NCI-H510A treated with DMSO at 0.1 percent for 48 hours (cell line): ENCODE results near the gene HNRNPCL4.
"Not testable (repeated sequence)": the region's sequence is repeated elsewhere in the genome, so short reads cannot be mapped to it uniquely, and the experiment has no call there.

Source experiments
- DNase-seq: peaks from one replicate; lab custom pipeline; 2025; lab: John Stamatoyannopoulos, UW

The HNRNPCL4 gene

DNA sequence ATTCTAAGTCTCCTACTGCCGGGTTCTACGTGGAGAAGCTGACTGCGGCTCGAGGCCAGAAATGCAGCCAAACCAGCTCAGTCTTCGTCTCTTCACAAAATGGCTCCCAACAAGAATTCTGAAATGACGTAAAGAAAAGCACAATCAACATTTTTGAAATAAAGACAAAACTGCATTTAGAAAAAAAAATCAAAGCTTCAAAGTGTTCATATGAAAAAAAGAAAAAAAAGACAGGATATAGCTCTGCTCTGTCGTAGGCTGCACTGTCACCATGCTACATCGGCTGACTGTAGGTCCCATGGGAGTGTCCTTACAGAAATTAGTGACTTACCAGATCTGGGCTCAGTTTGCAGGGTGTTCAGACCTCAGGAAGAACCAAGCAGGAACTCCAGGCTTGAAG lies at the start of gene HNRNPCL4:
Gene HNRNPCL4, minus strand, starts transcription at position 101 of the 400 bp plus-strand sequence. CDS start 164 bp downstream, outside the sequence.
- DNase-seq: not testable (repeated sequence)

DNA sequence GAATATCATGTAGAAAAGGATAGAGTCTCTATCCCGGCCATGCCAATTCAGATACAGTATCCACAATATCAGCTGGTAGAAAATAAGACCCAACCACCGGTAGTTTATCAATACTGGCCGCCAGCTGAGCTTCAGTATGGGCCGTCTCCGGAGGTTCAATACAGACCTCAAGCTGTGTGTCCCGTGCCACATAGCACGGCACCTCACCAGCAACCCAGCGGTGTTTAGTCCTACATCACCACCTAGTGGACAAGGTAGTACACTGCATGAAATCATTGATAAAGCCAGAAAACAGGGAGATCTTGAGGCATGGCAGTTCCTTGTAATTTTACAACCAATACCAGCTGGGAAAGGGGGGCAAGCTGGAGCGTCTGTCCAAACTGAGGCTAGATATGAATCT lies 43.3 kb upstream of the HNRNPCL4 start:
- not testable (repeated sequence) for DNase-seq

DNA sequence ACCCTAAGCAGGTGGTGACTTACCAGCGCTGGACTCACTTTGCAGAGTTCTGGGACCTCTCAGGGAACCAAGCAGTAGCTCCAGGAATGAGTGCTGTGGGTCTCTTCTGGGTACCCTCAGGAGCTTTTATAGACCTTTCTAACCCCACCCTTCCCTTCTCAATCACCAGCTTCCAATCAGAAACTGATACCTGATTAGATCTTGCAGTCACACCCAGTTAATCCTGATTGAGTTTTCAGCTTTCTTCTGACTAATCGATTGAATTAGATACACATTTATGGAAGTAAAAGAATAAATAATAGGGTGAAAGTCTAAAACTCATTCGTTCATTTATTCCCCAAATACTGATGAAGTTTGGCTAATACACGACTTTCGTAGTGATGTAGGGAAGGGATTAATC lies 35.9 kb upstream of the HNRNPCL4 start, which contains the start of gene PRAMEF13:
Gene PRAMEF13, minus strand, starts transcription at position 101 of the 400 bp plus-strand sequence. CDS start 1,820 bp downstream, outside the sequence.
- not testable (repeated sequence) for DNase-seq

DNA sequence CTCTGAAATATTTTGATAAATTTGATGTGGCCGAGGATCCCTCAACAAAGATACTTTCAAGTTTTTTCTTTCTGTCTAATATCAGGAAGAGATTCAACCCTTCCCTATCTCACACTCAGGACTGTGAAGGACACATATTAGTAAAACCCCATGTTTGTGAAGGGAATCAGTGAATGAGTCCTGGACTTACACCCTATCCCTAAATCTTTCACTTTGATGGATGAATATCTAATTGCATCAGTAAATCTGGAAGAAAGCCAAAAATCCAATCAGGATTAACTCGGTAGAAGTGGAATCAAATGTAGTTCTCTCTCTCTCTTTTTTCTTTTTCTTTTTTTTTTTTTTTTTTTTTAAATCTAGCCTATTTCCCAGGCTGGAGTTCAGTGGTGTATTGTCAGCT lies 6.1 kb upstream of the HNRNPCL4 start, which contains the start of gene PRAMEF9:
Gene PRAMEF9, plus strand, starts transcription at position 301 of the 400 bp plus-strand sequence. CDS start 3,433 bp downstream, outside the sequence.
- DNase-seq: not testable (repeated sequence)

DNA sequence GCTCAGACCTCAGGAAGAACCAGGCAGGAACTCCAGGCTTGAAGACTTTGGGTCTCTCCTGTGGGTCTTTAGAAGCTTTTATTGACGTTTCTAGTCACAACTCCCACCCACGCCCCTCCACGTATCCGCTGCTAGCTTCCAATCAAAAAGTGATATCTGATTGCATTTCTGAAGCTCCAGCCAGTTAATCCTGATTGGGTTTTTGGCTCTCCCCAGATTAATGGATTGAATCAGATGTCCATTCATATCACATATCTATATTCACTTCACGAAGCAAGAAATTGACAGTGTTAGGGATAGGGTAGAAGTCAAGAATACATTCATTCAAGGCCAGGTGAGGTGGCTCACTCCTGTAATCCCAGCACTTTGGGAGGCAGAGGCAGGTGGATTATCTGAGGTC lies 9.5 kb downstream of the HNRNPCL4 start, which contains the start of gene PRAMEF26:
Gene PRAMEF26, minus strand, starts transcription at position 101 of the 400 bp plus-strand sequence. CDS start 2,914 bp downstream, outside the sequence.
- DNase-seq: not testable (repeated sequence)

DNA sequence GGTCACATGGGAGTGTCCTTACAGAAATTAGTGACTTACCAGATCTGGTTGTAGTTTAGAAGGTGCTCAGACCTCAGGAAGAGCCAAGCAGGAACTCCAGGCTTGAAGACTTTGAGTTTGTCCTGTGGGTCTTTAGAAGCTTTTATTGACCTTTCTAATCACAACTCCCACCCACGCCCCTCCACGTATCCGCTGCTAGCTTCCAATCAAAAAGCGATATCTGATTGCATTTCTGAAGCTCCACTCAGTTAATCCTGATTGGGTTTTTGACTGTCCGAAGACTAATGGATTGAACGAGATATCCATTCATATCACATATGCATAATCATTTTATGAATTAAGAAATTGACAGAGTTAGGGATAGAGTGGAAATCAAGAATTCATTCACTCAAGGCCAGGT lies 48.7 kb downstream of the HNRNPCL4 start, which contains the start of gene HNRNPCL2:
Gene HNRNPCL2, minus strand, starts transcription at position 101 of the 400 bp plus-strand sequence. CDS start 454 bp downstream, outside the sequence.
- not testable (repeated sequence) for DNase-seq
